ENCODE results near the gene PRLR.

The PRLR gene

DNA sequence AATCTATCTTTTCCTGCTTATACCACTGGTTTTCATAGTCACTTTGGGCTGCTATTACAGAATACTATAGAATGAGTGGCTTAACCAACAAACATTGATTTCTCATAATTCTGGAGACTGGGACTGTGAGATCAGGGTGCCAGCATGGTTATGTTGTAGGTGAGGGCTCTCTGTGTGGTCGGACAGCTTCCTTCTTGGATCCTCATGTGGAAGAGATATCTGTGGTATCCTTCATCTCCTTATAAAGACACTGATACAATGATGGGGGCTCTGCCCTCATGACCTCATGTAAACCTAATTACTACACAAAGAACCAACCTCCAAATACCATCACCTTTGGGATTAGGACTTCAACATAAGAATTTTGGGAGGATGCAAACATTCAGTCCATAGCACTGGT lies 13.9 kb upstream of the PRLR start:
- no peak for DNase-seq (ENCODE audit: low read depth)
- no peak overlapping the region for H3K4me3 ChIP-seq (ENCODE audit: low read depth, low read length)
- no peak for TF ChIP-seq CTCF (IDR thresholded peaks at IDR 0.05; ENCODE audit: low read depth, low read length, missing control alignments)
- in situ Hi-C loops (cut with HindIII; ENCODE audit: low sequenced_read_pairs) = no loop called here

DNA sequence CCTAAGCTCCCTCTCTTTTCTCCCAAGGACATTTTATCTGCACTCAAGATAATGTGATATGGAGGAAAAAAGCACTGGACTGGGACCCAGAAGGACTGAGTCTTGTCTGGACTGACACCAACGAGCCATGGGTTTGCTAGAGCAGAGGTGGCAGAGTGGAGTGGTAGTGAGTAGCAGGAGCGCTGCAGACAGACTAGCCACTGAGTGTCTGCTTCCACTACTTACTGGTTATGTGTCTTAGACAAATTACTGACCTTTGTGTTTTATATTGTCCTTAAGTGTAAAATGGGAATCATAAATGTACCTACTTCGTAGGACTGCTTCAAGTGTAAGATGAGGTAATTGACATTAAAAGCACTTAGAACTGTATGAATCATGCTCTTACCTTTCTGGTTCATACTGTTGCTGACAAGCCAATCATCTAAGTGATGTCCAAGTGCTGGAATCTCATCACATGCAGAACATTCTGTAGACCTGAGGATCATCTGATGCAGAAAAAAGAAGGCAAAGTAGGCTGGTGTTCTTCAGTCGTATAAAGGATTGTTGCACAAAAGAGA lies 12.5 kb upstream of the PRLR start:
- TF ChIP-seq CTCF (IDR thresholded peaks at IDR 0.05; ENCODE audit: low read depth, low read length, missing control alignments) = no peak
- H3K4me3 ChIP-seq (ENCODE audit: low read depth, low read length) = no peak overlapping the region
- in situ Hi-C loops (cut with HindIII; ENCODE audit: low sequenced_read_pairs) = no loop called here
- DNase-seq (ENCODE audit: low read depth) = no peak

DNA sequence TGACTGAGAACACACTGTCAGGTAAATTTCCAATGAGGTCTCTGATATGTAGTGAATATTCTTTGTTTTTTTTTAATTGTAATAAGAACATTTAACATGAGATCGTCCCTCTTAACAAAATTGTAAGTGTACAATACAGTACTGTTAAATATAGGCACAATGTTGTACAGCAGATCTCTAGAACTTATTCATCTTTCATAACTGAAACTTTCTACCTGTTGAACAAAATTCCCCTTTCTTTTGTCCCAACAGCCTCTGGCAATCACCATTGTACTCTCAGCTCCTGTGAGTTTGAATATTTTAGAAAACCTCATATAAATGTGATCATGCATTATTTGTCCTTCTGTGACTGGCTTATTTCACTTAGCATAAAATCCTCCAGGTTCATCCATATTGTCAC lies 10.6 kb upstream of the PRLR start:
- no peak for TF ChIP-seq CTCF (IDR thresholded peaks at IDR 0.05; ENCODE audit: low read depth, low read length, missing control alignments)
- H3K4me3 ChIP-seq (ENCODE audit: low read depth, low read length) = no peak overlapping the region
- no peak for DNase-seq (ENCODE audit: low read depth)
- in situ Hi-C loops (cut with HindIII; ENCODE audit: low sequenced_read_pairs) = no loop called here

DNA sequence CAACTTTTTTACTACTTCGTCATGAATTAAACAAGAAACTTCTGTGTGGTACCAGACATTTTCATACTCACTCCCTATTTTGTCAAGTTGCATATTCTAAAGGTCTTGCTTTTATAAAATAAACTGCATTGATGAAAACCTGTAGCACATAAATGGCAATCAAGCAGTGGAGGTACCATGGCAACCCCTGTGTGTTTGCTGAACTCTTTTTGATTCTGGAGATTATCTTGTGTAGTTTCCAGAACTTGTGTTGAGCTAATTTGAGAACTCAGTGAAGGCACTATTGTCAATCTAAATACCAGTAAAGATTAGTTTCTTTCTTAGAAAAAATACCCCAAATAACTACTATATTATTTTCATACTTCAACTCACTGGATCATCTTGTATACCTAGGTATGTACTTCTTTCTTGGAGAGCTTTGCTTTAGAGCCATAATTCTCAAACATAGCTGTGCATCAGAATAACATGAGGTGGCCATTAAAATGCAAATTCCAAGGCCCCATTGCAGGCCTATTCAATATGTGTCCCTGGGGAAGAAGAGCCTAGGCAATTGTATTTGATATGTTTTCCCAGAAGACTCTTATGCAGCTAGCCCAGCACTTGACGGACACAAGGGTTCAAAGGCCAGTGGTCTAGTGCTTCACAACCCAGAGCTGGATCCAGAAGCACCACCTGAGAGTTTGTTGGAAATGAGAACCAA lies 9.8 kb upstream of the PRLR start:
- DNase-seq (ENCODE audit: low read depth) = no peak
- in situ Hi-C loops (cut with HindIII; ENCODE audit: low sequenced_read_pairs) = no loop called here
- H3K4me3 ChIP-seq (ENCODE audit: low read depth, low read length) = no peak overlapping the region
- no peak for TF ChIP-seq CTCF (IDR thresholded peaks at IDR 0.05; ENCODE audit: low read depth, low read length, missing control alignments)

DNA sequence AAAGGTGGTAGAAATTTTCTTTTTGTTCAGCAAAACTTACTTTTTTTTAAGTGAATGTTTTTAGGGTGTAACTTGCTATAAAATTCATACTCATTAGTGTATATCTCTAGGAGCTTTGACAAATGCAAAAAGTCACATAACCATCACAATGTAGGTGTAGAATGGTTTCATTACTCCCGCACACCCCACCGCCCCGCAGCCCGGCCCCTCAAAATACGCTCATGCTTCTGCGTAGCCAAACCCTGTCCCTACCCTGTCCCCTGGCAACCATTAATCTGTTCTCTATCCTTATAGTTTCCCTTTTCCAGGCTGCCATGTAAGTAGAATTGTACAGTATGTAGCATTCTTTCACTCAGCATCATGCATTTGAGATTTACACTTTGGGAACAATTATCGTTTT lies 9.2 kb upstream of the PRLR start:
- no peak for DNase-seq (ENCODE audit: low read depth)
- TF ChIP-seq CTCF (IDR thresholded peaks at IDR 0.05; ENCODE audit: low read depth, low read length, missing control alignments) = no peak
- no peak overlapping the region for H3K4me3 ChIP-seq (ENCODE audit: low read depth, low read length)
- in situ Hi-C loops (cut with HindIII; ENCODE audit: low sequenced_read_pairs) = no loop called here

DNA sequence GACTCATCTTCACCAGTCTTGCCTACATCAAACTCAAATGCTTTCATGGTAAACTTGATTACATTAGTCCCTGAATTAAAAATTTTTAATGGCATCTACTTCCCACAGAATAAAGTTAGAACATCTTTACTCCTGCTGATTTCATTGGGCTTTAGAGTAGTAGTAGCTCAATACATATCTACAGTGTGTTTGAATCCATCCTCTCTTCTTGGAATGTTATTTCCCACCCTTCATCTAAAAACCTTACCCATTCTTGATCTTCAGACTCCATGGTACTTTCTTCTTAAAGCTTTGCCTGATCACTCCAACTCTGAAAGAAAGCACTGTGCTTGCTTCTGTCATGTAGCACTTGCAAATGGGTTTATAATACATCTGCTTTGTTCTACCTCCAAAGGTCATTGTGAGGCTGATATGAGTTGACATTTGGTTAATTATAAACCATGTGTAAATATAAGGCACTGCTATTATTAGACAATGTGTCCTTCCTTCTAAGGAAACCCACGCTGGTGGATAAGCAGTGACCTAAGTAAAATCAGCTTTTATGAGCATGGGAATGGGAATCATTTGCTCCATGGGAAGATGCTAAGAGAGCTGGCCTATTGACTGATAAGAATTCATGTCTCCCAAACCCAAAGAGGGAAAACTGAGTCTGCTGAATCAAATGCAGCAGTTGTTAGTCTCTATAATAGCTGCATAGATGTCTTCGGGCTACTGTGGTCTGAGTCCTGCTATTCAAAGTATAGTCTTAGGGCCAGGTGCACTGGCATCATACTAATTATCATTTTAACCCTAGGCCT lies 7.5 kb upstream of the PRLR start:
- no peak overlapping the region for H3K4me3 ChIP-seq (ENCODE audit: low read depth, low read length)
- no peak for TF ChIP-seq CTCF (IDR thresholded peaks at IDR 0.05; ENCODE audit: low read depth, low read length, missing control alignments)
- in situ Hi-C loops (cut with HindIII; ENCODE audit: low sequenced_read_pairs) = no loop called here
- DNase-seq (ENCODE audit: low read depth) = no peak

Data from astrocyte of the cerebellum (primary cell).